Sigmoid colon (tissue), 7 donors: ENCODE measurements around the gene IL2RA. TPM values are rescaled to one million over a fixed set of nuclear protein-coding genes. Genes with fewer than 3 reads are reported as not detected.

Experiments used
- DNase-seq: peaks from one replicate; pipeline ENCODE4 v3.0.0-alpha.2; 2019
- H3K27ac ChIP-seq, 4 donors: fragments of 200-600 bp; sonication (generic); one replicate each; pipeline ENCODE4 v1.5.1; 2016 to 2019; ENCODE audit warnings: mild to moderate bottlenecking in 1 of 4
- H3K27me3 ChIP-seq, 3 donors: fragments of 200-600 bp; sonication (generic); one replicate each; pipeline ENCODE4 v1.5.1; 2019; ENCODE audit warnings: mild to moderate bottlenecking in 1 of 3
- H3K36me3 ChIP-seq, 4 donors: fragments of 200-600 bp; sonication (generic); one replicate each; pipeline ENCODE4 v1.5.1; 2016 to 2019
- H3K4me1 ChIP-seq, 4 donors: fragments of 200-600 bp; sonication (generic); one replicate each; pipeline ENCODE4 v1.5.1; 2017 to 2019
- H3K4me3 ChIP-seq, 4 donors: fragments of 200-600 bp; sonication (generic); one replicate each; pipeline ENCODE4 v1.5.1; 2017 to 2019; ENCODE audit warnings: mild to moderate bottlenecking in 2 of 4, moderate library complexity in 1 of 4
- H3K9me3 ChIP-seq, 4 donors: fragments of 200-600 bp in 3 of 4; sonication (generic) in 3 of 4; one replicate each; pipeline versions ENCODE4 v1.5.1 to v1.6.1; 2013 to 2019
- EP300 ChIP-seq, 4 donors: sonication (generic); formaldehyde crosslinking; IDR thresholded peaks; one replicate each; pipeline ENCODE4 v1.6.1; 2017; ENCODE audit warnings: antibody characterized with exemption in 4 of 4
- POLR2A ChIP-seq, 2 donors: fragments of 450-650 bp; IDR thresholded peaks; one replicate each; pipeline ENCODE4 v1.6.1; 2016; ENCODE audit warnings: antibody characterized with exemption in 2 of 2, mild to moderate bottlenecking in 2 of 2, moderate library complexity in 2 of 2
- POLR2AphosphoS5 ChIP-seq, 4 donors: sonication (generic); formaldehyde crosslinking; IDR thresholded peaks; one replicate each; pipeline ENCODE4 v1.6.1; 2017; ENCODE audit warnings: antibody characterized with exemption in 4 of 4
- WGBS, 2 donors: extraction: QIAGEN DNeasy Blood & Tissue Kit; methylation state at CpG; one replicate each; pipeline ENCODE4 v1.1.7; 2013; 5-methylcytosine and 5-hydroxymethylcytosine counted together
- intact Hi-C: fragments of 100-400 bp; cut with DNase I; formaldehyde crosslinking; loops from one replicate; pipeline ENCODE4 v1.15.1; 2023
- polyA plus RNA-seq, 3 donors: library from polyadenylated mRNA; stranded (reverse); fragments of 200-250 nt; gene quantifications; one replicate each; pipeline ENCODE4 v1.2.3, GENCODE V29; 2013
- total RNA-seq, 4 donors: library from RNA; depleted of rRNA; stranded (reverse); fragments of >200 nt; gene quantifications; one replicate each; pipeline ENCODE4 v1.1.0, GENCODE V29; 2016
- TF ChIP-seq, protein P1 (sequence below), 4 experiments: fragments of 450-650 bp in 3 of 4; fragments of 200-600 bp in 1 of 4; IDR thresholded peaks; one replicate each; pipeline ENCODE4 v1.5.1; 2016 to 2019; ENCODE audit warnings: antibody characterized with exemption in 4 of 4, mild to moderate bottlenecking in 3 of 4, moderate library complexity in 2 of 4
- donor health status: healthy with polysubstance abuse.
- donor health status: Bipolar disorder and iron deficiency.
- donor health status: healthy.

Gene IL2RA
- total and polyA plus RNA-seq, 7 donors: 0.60 to 14.0 (median 4.7) TPM; not detected in 1

DNA sequence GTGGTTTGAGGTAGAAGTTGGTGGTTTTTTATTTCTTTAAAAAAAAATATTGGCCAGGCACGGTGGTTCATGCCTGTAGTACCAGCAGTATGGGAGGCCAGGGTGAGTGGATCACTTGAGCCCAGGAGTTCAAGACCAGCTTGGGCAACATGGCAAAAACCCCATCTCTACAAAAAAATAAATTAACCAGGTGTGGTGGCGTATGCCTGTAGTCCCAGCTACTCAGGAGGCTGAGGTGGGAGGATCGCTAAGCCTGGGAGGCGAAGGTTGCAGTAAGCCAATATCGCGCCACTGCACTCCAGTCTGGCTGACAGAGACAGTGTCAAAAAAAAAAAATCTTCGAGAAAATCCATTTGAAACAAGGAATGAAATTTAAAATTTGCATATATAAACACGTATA lies 1.1 kb downstream of the IL2RA start:
- H3K36me3 ChIP-seq: no peaks in the 10 kb centered on the region
- DNase-seq: peak; percentile 5
- TF ChIP-seq EP300 (IDR thresholded peaks at IDR 0.05) (no peak), POLR2A (IDR thresholded peaks at IDR 0.05) (no peak), POLR2AphosphoS5 (IDR thresholded peaks at IDR 0.05) (no peak)
- TF ChIP-seq, protein P1, sequence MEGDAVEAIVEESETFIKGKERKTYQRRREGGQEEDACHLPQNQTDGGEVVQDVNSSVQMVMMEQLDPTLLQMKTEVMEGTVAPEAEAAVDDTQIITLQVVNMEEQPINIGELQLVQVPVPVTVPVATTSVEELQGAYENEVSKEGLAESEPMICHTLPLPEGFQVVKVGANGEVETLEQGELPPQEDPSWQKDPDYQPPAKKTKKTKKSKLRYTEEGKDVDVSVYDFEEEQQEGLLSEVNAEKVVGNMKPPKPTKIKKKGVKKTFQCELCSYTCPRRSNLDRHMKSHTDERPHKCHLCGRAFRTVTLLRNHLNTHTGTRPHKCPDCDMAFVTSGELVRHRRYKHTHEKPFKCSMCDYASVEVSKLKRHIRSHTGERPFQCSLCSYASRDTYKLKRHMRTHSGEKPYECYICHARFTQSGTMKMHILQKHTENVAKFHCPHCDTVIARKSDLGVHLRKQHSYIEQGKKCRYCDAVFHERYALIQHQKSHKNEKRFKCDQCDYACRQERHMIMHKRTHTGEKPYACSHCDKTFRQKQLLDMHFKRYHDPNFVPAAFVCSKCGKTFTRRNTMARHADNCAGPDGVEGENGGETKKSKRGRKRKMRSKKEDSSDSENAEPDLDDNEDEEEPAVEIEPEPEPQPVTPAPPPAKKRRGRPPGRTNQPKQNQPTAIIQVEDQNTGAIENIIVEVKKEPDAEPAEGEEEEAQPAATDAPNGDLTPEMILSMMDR (IDR thresholded peaks at IDR 0.05): no peak
- intact Hi-C loops: no loop called here
- no peak overlapping the region for H3K27ac ChIP-seq
- no peaks in the 10 kb centered on the region for H3K9me3 ChIP-seq
- no peak overlapping the region for H3K4me3 ChIP-seq
- 85 to 91% methylated on average over 8 of the region's 8 CpGs for WGBS, 2 donors
- no peaks in the 10 kb centered on the region for H3K4me1 ChIP-seq
- H3K27me3 ChIP-seq: no peaks in the 10 kb centered on the region

DNA sequence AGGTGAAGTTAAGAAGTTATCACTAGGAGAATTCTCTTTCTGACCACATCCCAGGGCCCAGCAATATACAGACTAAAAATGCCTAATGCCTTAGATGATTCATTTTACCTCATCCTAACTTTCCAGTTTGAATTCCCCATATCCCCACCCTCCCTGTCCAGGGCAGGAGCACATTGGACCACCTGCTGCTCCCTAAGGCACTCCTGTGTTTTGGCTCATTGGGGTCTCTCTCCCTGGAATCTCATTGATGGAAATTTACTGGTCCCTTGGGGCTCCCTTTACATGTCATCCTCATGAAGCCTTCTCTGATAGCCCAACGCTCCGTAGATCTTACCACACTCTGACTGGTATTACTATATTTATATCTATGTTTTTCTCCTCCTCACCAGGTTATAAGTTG lies 2.7 kb downstream of the IL2RA start:
- Histone ChIP-seq H3K27me3 (no peaks in the 10 kb centered on the region), H3K9me3 (no peaks in the 10 kb centered on the region), H3K4me1 (no peaks in the 10 kb centered on the region), H3K36me3 (no peaks in the 10 kb centered on the region), H3K27ac (no peak overlapping the region), H3K4me3 (no peak overlapping the region)
- TF ChIP-seq POLR2A (IDR thresholded peaks at IDR 0.05): no peak
- no peak for TF ChIP-seq POLR2AphosphoS5 (IDR thresholded peaks at IDR 0.05)
- no peak for TF ChIP-seq EP300 (IDR thresholded peaks at IDR 0.05)
- TF ChIP-seq, protein P1 (IDR thresholded peaks at IDR 0.05): no peak
- 89 to 94% methylated on average over 2 of the region's 2 CpGs for WGBS, 2 donors
- peak; percentile 18 for DNase-seq
- intact Hi-C loops: no loop called here

DNA sequence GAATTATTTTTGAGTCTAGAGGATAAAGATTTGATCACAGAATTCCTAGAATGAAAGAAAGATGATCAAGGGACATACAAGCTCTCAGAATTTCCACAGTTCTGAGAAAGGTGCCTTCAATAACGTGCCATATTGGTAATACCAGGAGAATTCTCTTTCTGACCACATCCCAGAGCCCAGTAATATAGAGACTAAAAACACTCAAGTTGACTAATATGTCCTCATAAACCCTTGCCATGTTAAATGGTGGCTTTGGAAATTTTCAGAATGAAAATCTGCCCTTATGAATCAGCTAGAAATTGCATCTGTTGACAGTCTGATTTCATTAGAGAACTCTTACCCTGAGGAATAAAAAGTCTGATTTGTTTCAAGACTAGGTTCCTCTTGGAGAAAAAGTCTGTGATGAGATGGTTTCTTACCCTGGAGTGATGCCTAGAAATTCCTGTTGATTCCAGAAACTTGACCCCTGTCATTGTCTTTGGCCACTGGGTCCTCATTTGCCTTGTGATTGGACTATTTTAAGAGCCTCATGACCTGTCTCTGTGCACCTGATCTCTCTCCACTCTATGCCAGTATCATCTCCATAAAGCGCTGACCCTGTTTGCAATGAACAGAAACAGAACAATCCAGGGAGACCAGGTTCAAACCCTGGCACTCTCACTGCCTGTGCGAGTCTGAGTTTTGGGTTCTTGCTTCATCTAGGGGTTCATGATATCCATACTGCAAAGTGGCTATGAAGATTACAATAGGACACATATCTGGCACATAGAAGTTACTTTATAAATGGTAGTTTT lies 3.3 kb downstream of the IL2RA start:
- 87 to 91% methylated on average over 3 of the region's 3 CpGs for WGBS, 2 donors
- no peaks in the 10 kb centered on the region for H3K27me3 ChIP-seq
- no peak for TF ChIP-seq POLR2A (IDR thresholded peaks at IDR 0.05)
- TF ChIP-seq POLR2AphosphoS5 (IDR thresholded peaks at IDR 0.05): no peak
- no peaks in the 10 kb centered on the region for H3K9me3 ChIP-seq
- no peaks in the 10 kb centered on the region for H3K4me1 ChIP-seq
- no peaks in the 10 kb centered on the region for H3K36me3 ChIP-seq
- no peak overlapping the region for H3K4me3 ChIP-seq
- no peak for DNase-seq
- no peak overlapping the region for H3K27ac ChIP-seq
- intact Hi-C loops: no loop called here

DNA sequence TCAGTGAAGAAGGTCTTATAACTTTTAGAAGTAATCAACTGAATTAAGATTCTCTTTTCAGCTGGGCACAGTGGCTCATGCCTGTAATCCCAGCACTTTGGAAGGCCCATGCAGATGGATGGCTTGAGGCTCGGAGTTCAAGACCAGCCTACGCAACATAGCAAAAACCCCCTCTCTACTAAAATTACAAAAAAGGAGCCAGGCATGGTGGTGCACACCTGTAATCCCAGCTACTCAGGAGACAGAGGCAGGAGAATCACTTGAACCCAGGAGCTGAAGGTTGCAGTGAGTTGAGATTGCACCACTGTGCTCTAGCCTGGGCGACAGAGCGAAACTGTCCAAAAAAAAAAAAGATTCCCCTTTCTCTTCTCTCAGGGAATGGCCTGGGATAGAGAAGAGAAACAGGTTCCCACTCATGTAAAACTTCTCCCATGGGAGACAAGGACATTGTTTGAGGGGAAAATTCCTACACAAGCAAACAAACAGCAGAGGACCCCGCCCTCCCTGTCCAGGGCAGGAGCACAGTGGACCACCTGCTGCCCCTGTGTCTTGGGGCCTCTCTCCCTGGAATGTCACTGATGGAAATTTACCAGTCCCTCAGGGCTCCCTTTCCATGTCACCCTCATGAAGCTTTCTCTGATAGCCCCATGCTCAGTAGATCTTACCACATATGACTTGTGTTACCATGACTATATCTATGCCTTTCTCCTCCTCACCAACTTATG lies 5.6 kb downstream of the IL2RA start:
- Histone ChIP-seq H3K4me1 (no peaks in the 10 kb centered on the region), H3K27me3 (no peaks in the 10 kb centered on the region), H3K9me3 (no peaks in the 10 kb centered on the region), H3K27ac (no peak overlapping the region), H3K36me3 (no peaks in the 10 kb centered on the region), H3K4me3 (no peak overlapping the region)
- WGBS, 2 donors: 87 to 93% methylated on average over 5 of the region's 5 CpGs
- TF ChIP-seq POLR2A (IDR thresholded peaks at IDR 0.05) (no peak), POLR2AphosphoS5 (IDR thresholded peaks at IDR 0.05) (no peak), EP300 (IDR thresholded peaks at IDR 0.05) (no peak)
- TF ChIP-seq, protein P1 (IDR thresholded peaks at IDR 0.05): no peak
- DNase-seq: peak; percentile 38
- intact Hi-C loops: no loop called here

DNA sequence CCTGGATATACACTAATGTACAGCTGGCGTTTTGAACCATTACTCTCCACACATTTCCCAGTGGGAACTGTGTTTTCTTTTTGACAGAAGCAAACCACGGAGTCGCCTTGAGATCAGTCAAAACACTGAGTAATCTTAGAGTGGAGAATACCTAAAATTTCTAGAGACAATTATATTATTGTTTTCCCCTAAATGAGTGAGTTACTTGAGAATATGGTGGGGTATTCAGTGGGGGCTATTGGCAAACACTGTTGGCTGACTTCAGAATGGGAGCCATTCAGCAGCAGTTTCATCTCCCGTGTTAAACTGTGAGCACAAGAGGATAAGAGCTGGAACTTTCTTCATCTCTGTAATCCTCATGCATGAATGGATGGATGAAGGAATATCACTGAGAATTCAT lies 6.2 kb downstream of the IL2RA start:
- Histone ChIP-seq H3K36me3 (no peaks in the 10 kb centered on the region), H3K9me3 (no peaks in the 10 kb centered on the region), H3K4me3 (no peak overlapping the region), H3K27ac (no peak overlapping the region), H3K4me1 (peaks cover 0 to 3% (median 0%) of the 10 kb centered on the region in 4 donors), H3K27me3 (no peaks in the 10 kb centered on the region)
- DNase-seq: peak; percentile 17
- intact Hi-C loops: no loop called here
- 85% methylated on average over 4 of the region's 4 CpGs for WGBS, 2 donors
- TF ChIP-seq POLR2AphosphoS5 (IDR thresholded peaks at IDR 0.05) (no peak), POLR2A (IDR thresholded peaks at IDR 0.05) (no peak), EP300 (IDR thresholded peaks at IDR 0.05) (no peak)
- TF ChIP-seq, protein P1 (IDR thresholded peaks at IDR 0.05): no peak
